Ishikawa (cell line): Measurements from ENCODE around the gene MYH14.

ENCODE experiments used
- CEBPB ChIP-seq: IDR thresholded peaks from 2 replicates; pipeline ENCODE4 v1.6.1; 2012
- CREB1 ChIP-seq: IDR thresholded peaks from 2 replicates; pipeline ENCODE4 v1.6.1; 2012; ENCODE audit warnings: low read depth
- EGR1 ChIP-seq: IDR thresholded peaks from 2 replicates; pipeline ENCODE4 v1.6.1; 2012
- EP300 ChIP-seq: IDR thresholded peaks from 2 replicates; pipeline ENCODE4 v1.6.1; 2012; ENCODE audit warnings: borderline replicate concordance
- FOXM1 ChIP-seq: IDR thresholded peaks from 2 replicates; pipeline ENCODE4 v1.6.1; 2012; ENCODE audit warnings: low read depth, borderline replicate concordance
- NFIC ChIP-seq: IDR thresholded peaks from 2 replicates; pipeline ENCODE4 v1.6.1; 2012
- RAD21 ChIP-seq: IDR thresholded peaks from 2 replicates; pipeline ENCODE4 v1.6.1; 2012; ENCODE audit warnings: low read depth
- REST ChIP-seq: IDR thresholded peaks from 2 replicates; pipeline ENCODE4 v1.6.1; 2012; ENCODE audit warnings: low read depth, mild to moderate bottlenecking
- TAF1 ChIP-seq: IDR thresholded peaks from 2 replicates; pipeline ENCODE4 v1.6.1; 2012; ENCODE audit warnings: low read depth, mild to moderate bottlenecking
- TCF12 ChIP-seq: IDR thresholded peaks from 2 replicates; pipeline ENCODE4 v1.6.1; 2012; ENCODE audit warnings: low read depth
- TEAD4 ChIP-seq: IDR thresholded peaks from 2 replicates; pipeline ENCODE4 v1.6.1; 2012
- YY1 ChIP-seq: IDR thresholded peaks from 2 replicates; pipeline ENCODE4 v1.6.1; 2012; ENCODE audit warnings: low read depth
- ZBTB7A ChIP-seq: IDR thresholded peaks from 2 replicates; pipeline ENCODE4 v1.6.1; 2012; ENCODE audit warnings: low read depth
- TF ChIP-seq, protein P1 (sequence below): IDR thresholded peaks from 2 replicates; pipeline ENCODE4 v1.6.1; 2012
- TF ChIP-seq, protein P2 (sequence below): IDR thresholded peaks from 2 replicates; pipeline ENCODE4 v1.6.1; 2012

The MYH14 gene

DNA sequence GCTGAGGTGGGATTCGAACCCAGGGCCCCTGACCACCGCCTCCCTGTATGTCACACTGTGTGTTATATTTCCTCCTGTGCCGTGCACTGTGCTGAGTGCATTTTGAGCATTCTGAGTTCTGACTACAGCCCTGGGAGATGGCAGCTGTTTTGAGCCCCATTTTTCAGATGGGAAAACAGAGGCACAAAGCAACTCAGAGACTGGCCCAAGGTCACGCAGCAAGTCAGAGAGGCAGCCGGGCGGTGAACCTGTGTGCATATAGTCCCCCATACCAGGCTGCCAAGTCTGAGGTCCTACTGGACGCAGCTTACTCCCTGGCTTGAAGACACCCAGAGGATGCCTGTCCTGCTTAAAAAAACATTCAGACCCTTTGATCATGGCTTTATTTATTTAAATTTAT, 17.7 kb downstream of the MYH14 start:
- TF ChIP-seq NFIC (no peak), EGR1 (no peak), RAD21 (no peak), CREB1 (no peak), ZBTB7A (no peak), CEBPB (no peak), EP300 (no peak), TCF12 (no peak), TAF1 (no peak), FOXM1 (no peak), YY1 (no peak), REST (no peak), TEAD4 (no peak)
- TF ChIP-seq, protein P1, sequence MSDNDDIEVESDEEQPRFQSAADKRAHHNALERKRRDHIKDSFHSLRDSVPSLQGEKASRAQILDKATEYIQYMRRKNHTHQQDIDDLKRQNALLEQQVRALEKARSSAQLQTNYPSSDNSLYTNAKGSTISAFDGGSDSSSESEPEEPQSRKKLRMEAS = no peak
- TF ChIP-seq, protein P2, sequence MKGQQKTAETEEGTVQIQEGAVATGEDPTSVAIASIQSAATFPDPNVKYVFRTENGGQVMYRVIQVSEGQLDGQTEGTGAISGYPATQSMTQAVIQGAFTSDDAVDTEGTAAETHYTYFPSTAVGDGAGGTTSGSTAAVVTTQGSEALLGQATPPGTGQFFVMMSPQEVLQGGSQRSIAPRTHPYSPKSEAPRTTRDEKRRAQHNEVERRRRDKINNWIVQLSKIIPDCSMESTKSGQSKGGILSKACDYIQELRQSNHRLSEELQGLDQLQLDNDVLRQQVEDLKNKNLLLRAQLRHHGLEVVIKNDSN = no peak

DNA sequence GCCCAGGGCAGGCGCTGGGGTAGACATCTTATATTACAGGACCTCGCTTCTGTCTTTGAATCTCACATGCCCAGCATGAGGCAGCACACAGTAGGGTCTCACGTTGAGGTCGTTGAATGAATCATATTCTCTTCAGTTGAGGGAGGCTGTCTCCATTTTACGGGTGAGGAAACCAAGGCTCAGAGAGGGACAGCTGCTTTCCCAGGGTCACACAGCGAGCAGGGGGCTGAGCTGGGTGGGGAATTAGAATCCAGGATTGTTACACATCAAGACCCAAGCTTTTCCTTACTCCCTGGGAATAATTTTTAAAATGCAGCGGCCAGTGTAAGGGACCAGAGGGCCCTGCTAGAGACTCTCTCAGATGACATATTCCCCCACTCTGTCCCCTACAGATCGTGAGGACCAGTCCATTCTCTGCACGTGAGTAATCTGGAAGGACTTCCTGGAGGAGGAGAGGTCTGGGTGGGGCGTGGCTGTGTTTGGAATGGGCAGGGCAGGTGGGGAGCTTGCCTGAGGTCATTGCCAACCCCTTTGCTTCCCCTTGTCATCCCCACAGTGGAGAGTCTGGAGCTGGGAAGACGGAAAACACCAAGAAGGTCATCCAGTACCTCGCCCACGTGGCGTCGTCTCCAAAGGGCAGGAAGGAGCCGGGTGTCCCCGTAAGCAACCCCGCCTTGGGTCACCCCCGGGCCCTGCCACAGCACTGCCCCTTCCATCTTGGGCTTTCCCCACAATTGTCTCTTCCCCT, 19.4 kb downstream of the MYH14 start:
- TF ChIP-seq ZBTB7A = no peak
- TF ChIP-seq FOXM1 = no peak
- no peak for TF ChIP-seq EP300
- no peak for TF ChIP-seq TCF12
- TF ChIP-seq REST = no peak
- no peak for TF ChIP-seq EGR1
- TF ChIP-seq TAF1 = no peak
- TF ChIP-seq, protein P1 = no peak
- TF ChIP-seq, protein P2 = no peak
- no peak for TF ChIP-seq NFIC
- no peak for TF ChIP-seq TEAD4
- TF ChIP-seq CEBPB = no peak

DNA sequence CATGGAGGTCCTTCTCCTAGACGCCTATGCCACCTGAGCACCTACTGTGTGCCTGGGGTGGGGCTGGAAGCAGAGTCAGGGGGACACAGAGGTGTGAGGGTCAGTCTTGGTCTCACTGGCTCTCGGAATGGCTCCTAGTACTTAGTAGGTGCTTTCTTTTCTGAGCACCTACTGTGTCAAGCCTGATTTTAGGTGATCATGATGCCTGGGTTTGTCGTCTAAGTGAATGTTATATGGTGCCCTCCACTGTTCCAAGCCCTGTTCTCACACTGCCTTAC, 20.0 kb downstream of the MYH14 start:
- TF ChIP-seq YY1 (no peak), FOXM1 (no peak), RAD21 (no peak), TCF12 (no peak), NFIC (no peak), CEBPB (no peak), TAF1 (no peak)
- TF ChIP-seq, protein P2 = no peak

DNA sequence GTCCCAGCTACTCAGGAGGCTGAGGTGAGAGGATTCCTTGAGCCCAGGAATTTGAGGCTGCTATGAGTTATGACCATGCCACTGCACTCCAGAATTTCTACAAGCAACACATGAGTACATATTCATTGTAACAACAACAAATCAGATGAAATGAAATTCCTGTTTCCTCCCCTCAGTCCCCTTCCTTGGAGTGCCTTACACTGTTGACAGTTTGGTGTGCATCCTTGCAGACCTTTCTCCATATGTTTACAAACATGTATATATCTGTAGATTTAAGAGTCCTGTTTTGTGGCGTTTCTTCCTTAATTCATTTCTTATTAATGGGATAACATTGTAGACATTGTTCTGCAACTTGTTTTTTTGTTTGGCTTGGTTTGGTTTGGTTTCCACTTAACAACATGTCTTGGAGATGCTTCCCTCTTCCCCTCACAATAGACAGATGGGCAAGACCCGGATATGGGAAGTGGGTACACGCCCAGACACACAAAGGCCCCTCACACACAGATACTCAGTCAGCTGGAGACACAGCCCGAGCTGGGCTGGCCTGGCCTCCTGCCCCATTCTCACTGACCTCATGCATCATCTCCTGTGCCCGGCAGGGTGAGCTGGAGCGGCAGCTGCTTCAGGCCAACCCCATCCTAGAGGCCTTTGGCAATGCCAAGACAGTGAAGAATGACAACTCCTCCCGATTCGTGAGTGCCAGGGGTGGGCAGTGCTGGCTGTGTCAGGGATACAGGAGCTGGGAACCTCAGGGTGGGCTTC, 21.7 kb downstream of the MYH14 start:
- TF ChIP-seq CEBPB (no peak), EGR1 (no peak), TCF12 (no peak)

GRCh38 chr19:50226536-50226935, 23.1 kb downstream of the MYH14 start:
- TF ChIP-seq YY1 (no peak), FOXM1 (no peak), NFIC (no peak), TEAD4 (no peak), EP300 (no peak), EGR1 (no peak), TCF12 (no peak), TAF1 (no peak), CEBPB (no peak), RAD21 (no peak), ZBTB7A (no peak), REST (no peak), CREB1 (no peak)
- TF ChIP-seq, protein P2 = no peak
- TF ChIP-seq, protein P1 = no peak
